ENCODE measurements around the gene ARSB. TPM values are rescaled to one million over a fixed set of nuclear protein-coding genes. Genes with fewer than 3 reads are reported as not detected.

ARSB gene
- total and polyA plus RNA-seq, 10 of the 15 experiments (the other 5 are each of a cell fraction or from before 2014, with no cell fraction given), result 1.2 to 8.2 (median 6.1) TPM

- TF ChIP-seq ZBTB40 (IDR thresholded peaks at IDR 0.05; ENCODE audit: borderline replicate concordance) (no peak), EGR1 (IDR thresholded peaks at IDR 0.05; ENCODE audit: borderline replicate concordance in 1 of 2, low read depth in 2 of 2, low read length in 2 of 2) (peak in 1 of 2 experiments; percentile 52; a peak in 1 of 3 replicates), NRF1 (conservative IDR thresholded peaks at IDR 0.05; ENCODE audit: low read depth, low read length) (no peak), TCF12 (IDR thresholded peaks at IDR 0.05; ENCODE audit: low read depth, low read length) (no peak), FOXK2 (IDR thresholded peaks at IDR 0.05) (no peak), SMAD5 (IDR thresholded peaks at IDR 0.05; ENCODE audit: low read depth) (no peak), MLLT1 (IDR thresholded peaks at IDR 0.05) (peak; percentile 85), MYB (IDR thresholded peaks at IDR 0.05; ENCODE audit: borderline replicate concordance, low read depth, low read length) (no peak), ASH2L (IDR thresholded peaks at IDR 0.05; ENCODE audit: borderline replicate concordance, low read depth) (no peak), ZNF207 (IDR thresholded peaks at IDR 0.05; ENCODE audit: borderline replicate concordance) (no peak), PAX5 (IDR thresholded peaks at IDR 0.05; ENCODE audit: borderline replicate concordance, low read depth, low read length) (peak; percentile 91), TCF3 (IDR thresholded peaks at IDR 0.05; ENCODE audit: borderline replicate concordance, insufficient read depth, low read depth, low read length) (0 out of 2 replicates have a peak, but pooled peaks have one; percentile 53), SIX5 (IDR thresholded peaks at IDR 0.05; ENCODE audit: low read depth, low read length, severe bottlenecking) (no peak), RB1 (IDR thresholded peaks at IDR 0.05; ENCODE audit: borderline replicate concordance) (no peak), NFXL1 (IDR thresholded peaks at IDR 0.05; ENCODE audit: borderline replicate concordance) (no peak), NFYA (IDR thresholded peaks at IDR 0.05; ENCODE audit: borderline replicate concordance, low read depth, low read length) (no peak), HDAC6 (IDR thresholded peaks at IDR 0.05; ENCODE audit: unreplicated experiment) (no peak), ZZZ3 (IDR thresholded peaks at IDR 0.05; ENCODE audit: control insufficient read depth, insufficient read length, low read depth) (no peak), CHD4 (IDR thresholded peaks at IDR 0.05) (no peak), SREBF2 (IDR thresholded peaks at IDR 0.05; ENCODE audit: low read length) (no peak), CEBPB (IDR thresholded peaks at IDR 0.05; ENCODE audit: borderline replicate concordance in 1 of 2, low read depth in 2 of 2, low read length in 2 of 2) (peak in 1 of 2 experiments; percentile 86; a peak in 2 of 4 replicates), SUPT20H (IDR thresholded peaks at IDR 0.05; ENCODE audit: borderline replicate concordance, control insufficient read depth, low read depth, low read length) (no peak), NR2C2 (IDR thresholded peaks at IDR 0.05; ENCODE audit: borderline replicate concordance, control insufficient read depth, insufficient read length, low read depth) (no peak), BACH1 (IDR thresholded peaks at IDR 0.05; ENCODE audit: borderline replicate concordance) (peak; percentile 69; the same call in 1 of the 2 replicates), NBN (IDR thresholded peaks at IDR 0.05) (no peak), DPF2 (IDR thresholded peaks at IDR 0.05) (peak; percentile 98), CREM (IDR thresholded peaks at IDR 0.05; ENCODE audit: low read depth) (peak; percentile 87)
Observed at GRCh38 chr5:78887384-78888118, 97.6 kb downstream of the ARSB start (continued).

Measured in GM12878 (cell line).